HG03280 (cell line): ENCODE results near the gene COMMD7.

Source experiments
- ATAC-seq: cut with Tn5 transposase; IDR thresholded peaks from one replicate; pipeline ENCODE4 v1.9.1; 2021; ENCODE audit warnings: mild to moderate bottlenecking, moderate library complexity; ENCODE audit not compliant: unreplicated experiment

The COMMD7 gene

GRCh38 chr20:32652739-32653526 lies 90.3 kb downstream of the COMMD7 start:
- peak; percentile 69 for ATAC-seq
